HG03342 (cell line): Measurements from ENCODE around the gene ERC2.

Experiments used
- ATAC-seq: cut with Tn5 transposase; IDR thresholded peaks from one replicate; pipeline ENCODE4 v1.9.1; 2021; ENCODE audit warnings: mild to moderate bottlenecking, moderate library complexity; ENCODE audit not compliant: unreplicated experiment

The ERC2 gene

GRCh38 chr3:55725681-55726500, 742.4 kb downstream of the ERC2 start:
- no peak for ATAC-seq

GRCh38 chr3:55724821-55725220, 743.4 kb downstream of the ERC2 start:
- peak; percentile 56 for ATAC-seq

- ATAC-seq, result no peak
These were observed 743.9 kb downstream of the ERC2 start for GRCh38 chr3:55724407-55724784.

- no peak for ATAC-seq
These were observed 744.4 kb downstream of the ERC2 start for GRCh38 chr3:55723653-55724406.

GRCh38 chr3:55721716-55722484, 746.4 kb downstream of the ERC2 start:
- ATAC-seq, result no peak

- no peak for ATAC-seq
These were observed 747.7 kb downstream of the ERC2 start for GRCh38 chr3:55720614-55721013.

- ATAC-seq, result no peak
These were observed 748.8 kb downstream of the ERC2 start for GRCh38 chr3:55719508-55719907.

GRCh38 chr3:55719006-55719405, 749.3 kb downstream of the ERC2 start:
- no peak for ATAC-seq

GRCh38 chr3:55718521-55718921, 749.7 kb downstream of the ERC2 start:
- no peak for ATAC-seq

- no peak for ATAC-seq
These were observed 750.2 kb downstream of the ERC2 start for GRCh38 chr3:55718074-55718473.

GRCh38 chr3:55717481-55717880, 750.8 kb downstream of the ERC2 start:
- ATAC-seq, result no peak

GRCh38 chr3:55716611-55717225, 751.5 kb downstream of the ERC2 start:
- ATAC-seq, result no peak

GRCh38 chr3:55716044-55716443, 752.2 kb downstream of the ERC2 start:
- no peak for ATAC-seq

- no peak for ATAC-seq
These were observed 754.2 kb downstream of the ERC2 start for GRCh38 chr3:55714057-55714456.

GRCh38 chr3:55711646-55712045, 756.6 kb downstream of the ERC2 start:
- ATAC-seq, result no peak

GRCh38 chr3:55709411-55710012, 758.8 kb downstream of the ERC2 start:
- ATAC-seq, result no peak

GRCh38 chr3:55708921-55709320, 759.3 kb downstream of the ERC2 start:
- ATAC-seq, result no peak

GRCh38 chr3:55708242-55708641, 760.0 kb downstream of the ERC2 start:
- no peak for ATAC-seq

GRCh38 chr3:55704521-55704920, 763.7 kb downstream of the ERC2 start:
- ATAC-seq, result no peak

- no peak for ATAC-seq
These were observed 765.4 kb downstream of the ERC2 start for GRCh38 chr3:55702822-55703221.

GRCh38 chr3:55701997-55702396, 766.3 kb downstream of the ERC2 start:
- no peak for ATAC-seq
